Right hindlimb (tissue), 1 donor: ENCODE measurements around the gene BHLHA9.
"Not testable (repeated sequence)": the region's sequence is repeated elsewhere in the genome, so short reads cannot be mapped to it uniquely, and the experiment has no call there.

Source experiments
- DNase-seq: peaks from one replicate; pipeline ENCODE4 v3.0.0-alpha.2; 2018

BHLHA9 gene

DNA sequence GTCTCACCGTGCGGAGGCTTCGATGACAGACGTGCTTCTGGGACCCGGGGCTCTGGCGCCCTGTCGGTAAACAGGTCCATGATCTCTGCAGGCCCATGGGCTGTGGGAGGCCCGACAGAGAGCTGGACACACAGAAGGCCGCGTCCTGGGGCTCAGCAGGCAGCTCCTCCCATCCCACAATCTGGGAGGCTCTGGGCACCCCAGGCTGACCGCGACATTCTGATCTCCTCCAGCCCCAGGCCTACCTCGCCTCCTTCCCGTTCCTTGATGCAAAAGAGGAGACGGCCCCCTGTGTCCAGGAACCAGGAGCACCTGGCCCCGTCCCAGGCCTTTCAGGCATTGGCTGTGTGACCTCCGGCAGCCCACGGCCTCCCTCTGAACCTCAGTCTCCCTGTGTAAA, 32.5 kb downstream of the BHLHA9 start:
- DNase-seq = no peak

DNA sequence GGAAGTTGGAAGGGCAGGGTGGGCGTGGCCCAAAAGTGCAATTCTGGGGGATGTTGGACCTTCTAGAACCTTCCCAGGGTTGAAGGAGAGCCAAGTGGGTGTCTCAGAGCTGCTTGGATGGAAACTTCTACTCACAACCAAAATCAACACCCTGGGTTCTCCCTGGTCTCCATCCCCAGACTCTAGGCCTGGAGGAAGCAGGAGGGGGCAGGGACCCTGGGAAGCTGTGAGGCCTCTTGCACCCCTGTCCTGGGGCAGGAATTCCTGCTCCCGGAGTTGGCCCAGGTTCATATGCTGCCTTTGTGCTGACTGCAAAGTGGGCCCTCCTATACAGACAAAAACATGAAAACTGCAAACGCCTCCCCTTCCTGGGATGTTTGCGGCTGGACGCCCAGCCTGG, 34.3 kb downstream of the BHLHA9 start:
- no peak for DNase-seq

DNA sequence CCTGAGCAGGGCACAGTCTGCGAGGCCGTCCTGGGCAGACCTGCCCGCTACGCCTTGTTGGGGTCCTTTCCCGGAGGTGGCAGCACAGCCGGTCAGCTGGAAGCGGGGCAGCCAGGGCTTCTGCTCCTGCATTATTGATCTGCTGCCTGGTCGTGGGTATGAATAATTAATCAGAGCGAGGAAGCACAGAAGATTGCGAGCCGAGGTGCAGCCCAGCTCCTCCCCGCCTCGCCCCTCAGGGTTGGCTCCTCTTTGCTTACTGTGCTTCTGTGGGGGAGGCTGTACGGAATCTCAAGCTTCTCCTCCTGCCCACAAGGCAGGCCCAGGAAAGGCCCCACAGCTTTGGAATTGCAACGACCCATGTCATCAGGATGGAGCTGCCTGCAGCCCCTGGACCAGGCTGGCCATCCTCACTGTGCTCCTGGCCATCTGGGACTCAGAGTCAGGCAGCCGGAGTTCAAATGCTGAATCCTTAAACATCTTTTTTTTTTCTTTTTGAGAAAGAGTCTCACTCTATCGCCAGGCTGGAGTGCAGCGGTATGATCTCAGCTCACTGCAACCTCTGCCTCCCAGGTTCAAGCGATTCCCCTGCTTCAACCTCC, 34.8 kb downstream of the BHLHA9 start:
- no peak for DNase-seq

DNA sequence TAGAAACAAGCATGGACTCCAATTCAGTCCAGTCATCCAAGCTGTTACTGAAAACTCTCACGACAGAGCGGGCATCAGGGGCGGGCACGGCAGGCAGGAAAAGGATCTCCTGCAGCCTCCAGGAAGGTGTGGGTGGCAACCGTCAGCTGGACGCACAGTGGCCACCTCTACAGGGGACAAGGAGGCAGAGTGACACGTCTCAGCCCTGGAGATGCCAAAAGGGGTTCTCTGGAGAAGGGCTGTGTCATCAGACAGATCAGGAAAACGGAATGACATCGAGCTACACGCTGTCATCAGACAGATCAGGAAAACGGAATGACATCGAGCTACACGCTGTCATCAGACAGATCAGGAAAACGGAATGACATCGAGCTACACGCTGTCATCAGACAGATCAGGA, 37.6 kb downstream of the BHLHA9 start:
- not testable (repeated sequence) for DNase-seq

DNA sequence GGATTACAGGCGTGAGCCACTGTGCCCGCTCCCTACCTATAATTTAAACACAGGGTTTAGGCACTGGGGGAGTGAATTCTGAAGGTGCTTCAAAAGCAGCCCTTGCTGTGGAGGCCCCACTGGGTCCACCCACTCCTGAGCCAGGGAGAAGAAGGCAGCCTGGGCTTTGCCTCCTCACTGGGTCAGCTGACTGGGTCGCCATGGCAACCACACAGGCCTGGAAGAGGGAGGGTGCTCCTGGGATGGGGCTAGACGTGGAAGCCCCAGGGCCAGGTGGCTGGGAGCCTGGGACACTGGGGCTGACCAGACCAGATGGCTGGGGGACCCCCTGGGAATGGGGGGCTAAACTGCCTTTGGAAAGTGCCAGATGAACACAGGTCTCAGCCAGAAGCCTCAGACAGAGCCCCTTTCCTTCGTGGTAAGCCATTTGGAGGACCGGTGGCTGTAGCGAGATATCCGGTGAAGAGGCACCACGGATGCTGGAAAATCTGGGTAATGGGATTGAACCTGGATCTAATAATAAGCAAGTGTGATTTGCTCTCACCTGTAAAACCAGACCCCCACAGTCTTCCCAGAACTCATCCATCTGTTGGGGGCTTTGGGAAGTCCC, 42.1 kb downstream of the BHLHA9 start:
- no peak for DNase-seq

DNA sequence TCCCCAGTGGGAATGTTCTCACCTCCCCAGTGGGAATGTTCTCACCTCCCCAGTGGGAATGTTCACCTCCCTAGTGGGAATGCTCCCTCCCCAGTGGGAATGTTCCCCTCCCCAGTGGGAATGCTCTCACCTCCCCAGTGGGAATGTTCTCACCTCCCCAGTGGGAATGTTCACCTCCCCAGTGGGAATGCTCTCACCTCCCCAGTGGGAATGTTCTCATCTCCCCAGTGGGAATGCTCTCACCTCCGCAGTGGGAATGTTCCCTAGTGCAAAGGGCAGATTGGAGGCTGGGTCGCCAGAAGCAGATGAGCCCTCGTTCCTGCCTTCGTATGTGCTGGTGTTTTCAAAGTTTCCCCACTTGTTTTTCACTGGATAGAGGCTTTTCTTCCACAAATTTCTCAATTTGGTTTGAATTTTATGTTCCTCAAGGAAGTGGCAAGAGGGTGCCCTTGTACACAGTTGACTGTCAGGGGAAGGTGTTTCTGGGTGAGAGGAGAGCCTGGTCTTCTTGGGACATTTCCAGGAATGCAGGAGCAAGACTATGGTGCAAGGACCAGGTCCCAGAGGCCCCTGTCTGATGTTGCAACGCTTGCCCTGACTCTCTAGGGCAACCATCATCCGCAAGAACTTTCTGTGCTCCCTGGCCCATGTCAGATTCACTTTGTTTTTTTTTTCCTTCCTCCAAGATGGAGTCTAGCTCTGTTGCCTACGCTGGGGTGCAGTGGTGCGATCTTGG, 43.2 kb downstream of the BHLHA9 start:
- DNase-seq = no peak

DNA sequence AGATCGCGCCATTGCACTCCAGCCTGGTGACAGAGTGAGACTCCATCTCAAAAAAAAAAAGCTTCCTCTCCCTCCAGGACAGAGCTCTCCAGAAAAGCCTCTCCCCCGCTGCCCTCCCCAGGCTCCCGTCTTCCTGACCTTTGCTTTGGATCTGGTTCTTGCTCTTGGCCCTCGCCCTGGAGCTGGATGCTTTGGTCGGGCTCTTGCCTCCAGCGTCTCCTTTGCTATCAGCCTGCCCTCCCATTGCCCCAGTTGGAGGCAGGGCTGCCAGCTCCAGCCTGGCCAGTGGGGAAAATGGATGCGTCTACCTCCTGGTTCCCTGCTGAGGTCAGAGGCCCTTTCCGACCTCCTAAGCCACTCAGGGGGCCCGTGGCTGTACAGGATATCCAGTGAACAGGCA, 45.2 kb downstream of the BHLHA9 start:
- no peak for DNase-seq

DNA sequence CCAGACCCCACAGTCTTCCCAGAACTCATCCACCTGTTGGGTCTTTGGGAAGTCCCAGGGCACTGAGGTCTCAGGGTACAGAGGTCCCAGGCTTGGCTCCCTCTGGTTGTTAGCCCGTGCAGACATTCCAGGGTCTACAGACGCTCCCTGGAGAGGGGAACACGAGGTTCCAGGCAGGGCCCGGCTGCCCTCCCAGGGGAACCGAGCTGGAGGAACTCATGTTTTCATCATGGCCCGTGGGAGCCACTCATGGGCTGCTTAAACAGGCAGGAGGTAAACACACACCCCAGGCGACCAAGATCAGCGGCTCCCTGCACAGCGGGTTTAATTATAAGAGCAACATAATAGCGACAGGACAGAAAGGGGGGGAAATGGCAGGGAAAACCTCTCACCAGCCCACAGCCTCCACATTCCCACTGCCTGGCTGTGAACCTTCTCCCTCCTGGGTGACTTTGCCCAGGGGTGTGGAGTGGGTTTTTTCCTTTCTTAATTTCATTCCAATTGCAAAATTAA, 45.7 kb downstream of the BHLHA9 start:
- no peak for DNase-seq
